ENCODE data around the gene TTC27. TPM values are rescaled to one million over a fixed set of nuclear protein-coding genes. Genes with fewer than 3 reads are reported as not detected.

Gene TTC27
- total RNA-seq, 1 donor from 2014 or later, result 18.4 TPM

DNA sequence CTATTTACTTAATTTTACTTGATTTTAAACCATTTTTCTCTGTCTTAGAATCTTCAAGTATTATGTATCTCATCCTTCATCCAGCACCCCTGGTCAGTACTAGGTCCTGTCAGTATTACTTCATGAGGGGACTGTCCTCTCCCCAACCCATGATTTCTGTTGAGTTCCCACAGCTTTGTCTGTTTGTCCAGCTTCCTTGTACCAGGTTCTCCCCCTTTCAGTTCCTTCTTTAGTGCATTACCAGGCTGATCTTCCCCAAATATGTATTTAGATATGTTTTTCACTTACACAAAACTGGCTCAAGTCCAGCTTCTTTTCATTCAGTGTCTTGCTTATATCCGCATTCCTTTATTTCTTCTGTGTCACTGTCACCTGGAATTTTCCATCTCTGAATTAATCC lies 13.8 kb upstream of the TTC27 start:
- Mint-ChIP-seq H3K27ac (no peak overlapping the region), H3K27me3 (ENCODE audit: low read depth) (no peaks in the 10 kb centered on the region), H3K4me1 (no peaks in the 10 kb centered on the region), H3K36me3 (peaks cover 31% of the 10 kb centered on the region), H3K9me3 (no peaks in the 10 kb centered on the region), H3K4me3 (no peak overlapping the region)
- DNase-seq (ENCODE audit: low spot score in 2 of 2, unreplicated experiment in 2 of 2), result no peak
- TF ChIP-seq, protein P1, sequence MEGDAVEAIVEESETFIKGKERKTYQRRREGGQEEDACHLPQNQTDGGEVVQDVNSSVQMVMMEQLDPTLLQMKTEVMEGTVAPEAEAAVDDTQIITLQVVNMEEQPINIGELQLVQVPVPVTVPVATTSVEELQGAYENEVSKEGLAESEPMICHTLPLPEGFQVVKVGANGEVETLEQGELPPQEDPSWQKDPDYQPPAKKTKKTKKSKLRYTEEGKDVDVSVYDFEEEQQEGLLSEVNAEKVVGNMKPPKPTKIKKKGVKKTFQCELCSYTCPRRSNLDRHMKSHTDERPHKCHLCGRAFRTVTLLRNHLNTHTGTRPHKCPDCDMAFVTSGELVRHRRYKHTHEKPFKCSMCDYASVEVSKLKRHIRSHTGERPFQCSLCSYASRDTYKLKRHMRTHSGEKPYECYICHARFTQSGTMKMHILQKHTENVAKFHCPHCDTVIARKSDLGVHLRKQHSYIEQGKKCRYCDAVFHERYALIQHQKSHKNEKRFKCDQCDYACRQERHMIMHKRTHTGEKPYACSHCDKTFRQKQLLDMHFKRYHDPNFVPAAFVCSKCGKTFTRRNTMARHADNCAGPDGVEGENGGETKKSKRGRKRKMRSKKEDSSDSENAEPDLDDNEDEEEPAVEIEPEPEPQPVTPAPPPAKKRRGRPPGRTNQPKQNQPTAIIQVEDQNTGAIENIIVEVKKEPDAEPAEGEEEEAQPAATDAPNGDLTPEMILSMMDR (IDR thresholded peaks at IDR 0.05; ENCODE audit: unreplicated experiment), result no peak

DNA sequence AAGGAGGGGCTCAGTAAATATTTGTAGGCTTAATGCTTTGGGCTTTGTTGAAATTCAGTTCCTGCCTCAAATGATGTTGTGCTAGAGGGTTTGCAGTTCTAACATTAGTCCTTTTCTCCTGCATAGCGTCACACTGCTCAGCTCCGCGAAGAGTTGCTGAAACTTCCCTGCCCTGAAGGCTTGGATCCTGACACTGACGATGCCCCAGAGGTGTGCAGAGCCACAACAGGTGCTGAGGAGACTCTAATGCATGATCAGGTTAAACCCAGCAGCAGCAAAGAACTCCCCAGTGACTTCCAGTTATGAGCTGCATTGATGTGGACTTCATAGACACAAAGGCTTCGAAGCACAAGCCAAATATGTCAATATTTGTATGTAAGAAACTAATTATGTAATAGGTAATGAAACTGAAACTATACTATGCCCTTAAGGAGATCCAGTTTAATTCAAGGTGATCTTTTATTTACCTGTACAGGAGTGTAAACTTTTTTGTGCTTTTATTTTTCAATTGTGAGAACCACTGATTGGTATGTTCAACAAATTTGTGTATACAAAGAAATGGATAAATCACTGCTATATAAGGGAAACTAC lies 10.2 kb upstream of the TTC27 start:
- H3K4me3 Mint-ChIP-seq, result no peak overlapping the region
- TF ChIP-seq, protein P1 (IDR thresholded peaks at IDR 0.05; ENCODE audit: unreplicated experiment), result no peak
- H3K27me3 Mint-ChIP-seq (ENCODE audit: low read depth), result no peaks in the 10 kb centered on the region
- H3K27ac Mint-ChIP-seq, result no peak overlapping the region
- peaks cover 35% of the 10 kb centered on the region for H3K36me3 Mint-ChIP-seq
- DNase-seq (ENCODE audit: low spot score in 2 of 2, unreplicated experiment in 2 of 2), result no peak
- no peaks in the 10 kb centered on the region for H3K9me3 Mint-ChIP-seq
- no peaks in the 10 kb centered on the region for H3K4me1 Mint-ChIP-seq

DNA sequence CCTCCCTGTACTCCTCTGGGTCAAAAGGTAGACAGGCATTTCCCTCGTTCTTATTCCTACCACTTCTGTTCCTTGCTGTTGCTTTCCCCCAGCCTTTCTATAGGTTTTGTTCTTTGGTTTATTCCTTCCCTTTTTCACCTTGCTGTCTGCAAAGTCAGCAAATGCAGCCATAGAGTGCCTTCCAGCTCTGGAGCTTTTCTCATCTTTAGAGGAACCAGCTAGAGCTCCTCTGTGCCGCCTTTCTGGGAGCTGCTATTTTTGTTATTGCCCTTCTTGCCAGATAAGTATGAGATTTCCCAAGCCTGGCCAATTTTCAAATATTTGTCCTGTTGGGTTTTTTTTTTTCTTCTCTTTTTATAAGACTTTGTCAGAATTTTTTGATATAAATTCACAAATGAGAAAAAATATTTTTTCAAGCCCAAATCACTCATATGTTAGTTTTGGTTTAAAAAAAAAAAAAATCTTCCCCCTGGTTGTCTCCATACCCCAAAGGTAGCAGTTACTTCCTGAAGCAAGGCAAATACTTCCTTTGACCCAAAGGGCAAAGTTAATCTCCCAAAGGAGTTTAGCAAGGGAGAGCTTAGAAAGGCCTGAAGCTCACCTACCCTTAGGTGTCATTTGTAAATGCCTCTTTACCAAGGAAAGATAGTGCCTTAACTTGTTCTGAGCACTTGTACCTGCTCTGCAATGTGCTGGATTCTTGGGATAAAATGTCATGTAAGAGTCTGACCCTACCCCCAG lies 5.1 kb upstream of the TTC27 start:
- no peaks in the 10 kb centered on the region for H3K9me3 Mint-ChIP-seq
- H3K4me3 Mint-ChIP-seq, result no peak overlapping the region
- DNase-seq (ENCODE audit: low spot score in 2 of 2, unreplicated experiment in 2 of 2), result no peak
- peaks cover 7% of the 10 kb centered on the region for H3K27me3 Mint-ChIP-seq (ENCODE audit: low read depth)
- H3K36me3 Mint-ChIP-seq, result peaks cover 18% of the 10 kb centered on the region
- peaks cover 6% of the 10 kb centered on the region for H3K4me1 Mint-ChIP-seq
- TF ChIP-seq, protein P1 (IDR thresholded peaks at IDR 0.05; ENCODE audit: unreplicated experiment), result no peak
- H3K27ac Mint-ChIP-seq, result peak overlapping the region; percentile 48

DNA sequence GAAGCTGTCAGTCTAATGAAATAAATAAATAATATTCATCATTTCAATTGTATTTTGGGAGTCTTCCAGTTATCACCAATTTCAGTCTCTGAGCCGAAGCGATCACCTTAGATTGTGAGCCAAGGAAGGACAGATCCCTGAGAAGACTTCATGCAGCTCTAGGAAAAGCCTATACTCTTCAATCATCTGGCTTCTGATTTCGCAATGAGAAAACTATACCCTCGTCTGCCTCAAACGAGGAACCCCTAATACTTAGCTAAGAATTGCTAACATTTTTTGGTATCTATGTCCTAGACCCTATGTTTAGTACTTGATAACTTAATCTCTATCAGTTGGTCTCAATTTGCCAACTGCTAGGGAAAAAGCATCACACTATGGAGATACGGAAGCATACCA lies 4.5 kb upstream of the TTC27 start:
- TF ChIP-seq, protein P1 (IDR thresholded peaks at IDR 0.05; ENCODE audit: unreplicated experiment), result no peak
- Mint-ChIP-seq H3K9me3 (no peaks in the 10 kb centered on the region), H3K4me1 (peaks cover 7% of the 10 kb centered on the region), H3K4me3 (no peak overlapping the region), H3K27ac (no peak overlapping the region), H3K36me3 (peaks cover 18% of the 10 kb centered on the region), H3K27me3 (ENCODE audit: low read depth) (peaks cover 7% of the 10 kb centered on the region)
- no peak for DNase-seq (ENCODE audit: low spot score in 2 of 2, unreplicated experiment in 2 of 2)

DNA sequence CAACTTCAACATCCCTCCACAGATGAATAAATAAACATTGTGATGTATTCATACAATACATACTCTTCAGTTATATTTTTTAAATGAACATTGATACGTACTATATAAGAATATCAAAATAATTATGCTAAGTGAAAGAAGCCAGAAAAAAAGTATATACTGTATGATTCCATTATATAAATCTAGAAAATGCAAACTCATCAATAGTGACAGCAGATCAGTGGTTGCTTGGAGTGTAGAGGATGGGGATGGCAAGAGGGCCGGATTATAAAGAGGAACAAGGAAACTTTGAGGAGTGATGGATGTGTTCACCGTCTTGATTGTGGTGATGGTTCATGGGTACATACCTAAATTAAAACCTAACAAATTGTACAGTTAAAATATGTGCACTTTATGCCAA lies 3.0 kb upstream of the TTC27 start:
- peaks cover 7% of the 10 kb centered on the region for H3K27me3 Mint-ChIP-seq (ENCODE audit: low read depth)
- TF ChIP-seq, protein P1 (IDR thresholded peaks at IDR 0.05; ENCODE audit: unreplicated experiment), result no peak
- no peak overlapping the region for H3K27ac Mint-ChIP-seq
- no peak for DNase-seq (ENCODE audit: low spot score in 2 of 2, unreplicated experiment in 2 of 2)
- no peaks in the 10 kb centered on the region for H3K9me3 Mint-ChIP-seq
- peaks cover 9% of the 10 kb centered on the region for H3K4me1 Mint-ChIP-seq
- no peak overlapping the region for H3K4me3 Mint-ChIP-seq
- H3K36me3 Mint-ChIP-seq, result peaks cover 14% of the 10 kb centered on the region

Data from mesothelial cell of epicardium (in vitro differentiated cells).